NCI-H2171 (cell line): ENCODE measurements around the gene ITGAV.
A peak's percentile ranks its signal among the peaks of the same experiment; 100 is the strongest.

Experiments
- DNase-seq: peaks from one replicate; lab custom pipeline; 2025; lab: John Stamatoyannopoulos, UW

Gene ITGAV

DNA sequence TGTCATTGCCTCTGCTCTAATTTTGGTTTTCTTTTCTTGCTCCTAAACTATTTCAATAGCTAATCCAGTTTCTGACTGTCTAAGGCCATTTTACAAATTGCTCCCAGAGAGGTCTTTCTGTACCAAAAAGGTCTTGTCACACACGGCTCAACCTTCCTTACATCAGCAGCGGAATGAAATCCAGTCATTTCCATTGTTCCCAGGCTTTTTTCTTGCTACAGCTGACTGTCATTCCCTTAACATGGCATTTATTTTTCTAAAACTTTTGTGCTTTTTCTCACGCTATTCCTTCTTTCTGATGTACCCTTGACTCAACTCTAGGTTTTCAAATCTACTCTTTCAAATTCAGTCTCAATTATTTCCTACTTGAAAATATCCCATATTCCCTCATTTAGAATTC is 128.3 kb downstream of the ITGAV start:
- DNase-seq = no peak

DNA sequence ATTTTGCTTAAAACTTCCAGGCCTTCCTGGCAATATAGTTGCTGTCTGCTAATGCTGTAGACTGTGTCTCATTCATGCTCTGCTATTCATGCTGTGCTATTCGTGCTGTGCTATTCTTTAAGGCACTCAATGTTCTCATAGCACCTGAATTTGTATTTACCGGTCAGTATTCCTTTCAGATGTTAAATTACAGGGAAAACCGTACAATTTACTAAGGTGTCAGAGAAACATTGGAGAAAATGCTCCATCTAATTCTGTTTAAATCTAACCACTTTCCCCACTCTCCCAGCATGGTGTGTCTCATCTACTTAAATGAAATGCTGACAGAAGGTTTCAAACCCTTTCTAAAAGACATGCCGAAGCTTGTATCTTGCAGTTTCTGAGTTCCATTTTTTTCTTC is 129.0 kb downstream of the ITGAV start:
- DNase-seq = peak; percentile 51

- no peak for DNase-seq
Observed at GRCh38 chr2:186721956-186722355, 132.1 kb downstream of the ITGAV start.

DNA sequence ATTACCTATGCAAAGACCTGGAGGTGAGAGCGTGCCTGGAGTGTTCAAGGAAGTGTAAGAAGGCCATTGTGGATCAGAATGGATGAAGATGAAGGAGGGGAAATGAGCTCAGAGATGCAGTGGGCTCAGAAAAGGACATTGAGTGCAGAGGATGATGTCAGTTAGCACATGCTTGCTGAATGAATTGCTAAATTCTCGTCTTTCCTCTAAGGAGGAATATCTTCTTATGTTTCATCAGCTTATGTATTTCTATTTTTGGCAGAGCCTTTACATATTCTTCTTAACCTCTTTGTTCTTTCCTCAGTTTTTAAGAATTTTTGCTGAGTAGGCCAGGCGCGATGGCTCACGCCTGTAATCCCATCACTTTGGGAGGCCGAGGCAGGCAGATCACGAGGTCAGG is 134.9 kb downstream of the ITGAV start:
- DNase-seq = no peak

DNA sequence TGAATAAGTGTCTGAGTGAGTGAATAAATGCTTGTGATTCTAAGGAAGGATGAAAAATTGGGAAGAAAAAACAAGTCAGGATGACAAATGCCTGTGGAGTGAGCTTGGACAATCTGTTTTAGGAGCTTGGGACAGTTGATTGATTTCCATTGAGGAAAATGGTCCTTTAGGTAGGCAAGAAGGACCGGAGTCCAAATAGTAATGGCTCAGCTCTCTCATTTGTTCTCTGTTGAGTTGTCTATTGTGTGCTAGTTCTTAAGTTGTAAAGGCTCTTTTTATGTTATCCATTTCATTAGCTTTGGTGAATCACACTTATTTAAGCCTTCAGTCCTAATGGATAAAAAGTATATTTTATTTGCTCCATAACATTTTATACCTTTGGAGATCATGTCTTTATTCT is 135.9 kb downstream of the ITGAV start:
- no peak for DNase-seq

GRCh38 chr2:186726938-186727337 is 137.1 kb downstream of the ITGAV start:
- DNase-seq = no peak

DNA sequence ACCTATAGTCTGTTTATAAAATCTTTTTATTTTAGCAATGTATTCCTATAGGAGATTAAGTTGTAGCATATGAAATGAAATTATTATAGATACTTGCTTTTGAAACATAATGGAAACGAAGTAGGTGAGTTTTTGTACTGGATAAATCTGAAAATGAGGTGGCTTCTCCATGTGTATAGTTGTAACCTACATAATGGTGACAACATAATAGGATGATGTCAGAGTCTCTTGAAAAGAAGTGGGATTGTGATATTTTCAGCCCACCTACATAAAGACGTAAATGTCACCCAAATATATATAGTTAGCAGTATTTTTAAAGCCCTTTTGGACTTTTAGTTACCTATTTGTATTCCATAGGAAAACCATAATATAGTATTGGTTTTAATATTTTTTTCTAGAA is 138.8 kb downstream of the ITGAV start:
- no peak for DNase-seq
